KMS-11 (cell line): Measurements from ENCODE around the gene TBC1D30.

Experiments used
- H2AFZ ChIP-seq: fragments of 200-600 bp; sonication (generic); 2 replicates; pipeline ENCODE4 v1.6.1; 2016; ENCODE audit warnings: antibody characterized with exemption, mixed run types, low read depth
- H3K27ac ChIP-seq: fragments of 200-600 bp; sonication (generic); 2 replicates; pipeline ENCODE4 v1.6.1; 2016; ENCODE audit warnings: mild to moderate bottlenecking, mixed run types
- H3K27me3 ChIP-seq: fragments of 200-600 bp; sonication (generic); 2 replicates; pipeline ENCODE4 v1.6.1; 2017; ENCODE audit warnings: mild to moderate bottlenecking, low read depth, mixed run types, moderate library complexity; ENCODE audit not compliant: insufficient read depth
- H3K36me3 ChIP-seq: fragments of 200-600 bp; sonication (generic); 2 replicates; pipeline ENCODE4 v1.6.1; 2017; ENCODE audit warnings: mild to moderate bottlenecking, mixed run types; ENCODE audit not compliant: insufficient read depth
- H3K4me1 ChIP-seq: fragments of 200-600 bp; sonication (generic); 2 replicates; pipeline ENCODE4 v1.6.1; 2016; ENCODE audit warnings: mild to moderate bottlenecking, low read depth, mixed run types; ENCODE audit not compliant: poor library complexity, severe bottlenecking
- H3K4me2 ChIP-seq: fragments of 200-600 bp; sonication (generic); 2 replicates; pipeline ENCODE4 v1.7.0; 2016; ENCODE audit warnings: mild to moderate bottlenecking, mixed run types
- H3K4me3 ChIP-seq: fragments of 200-600 bp; sonication (generic); IDR thresholded peaks from 2 replicates; pipeline ENCODE4 v1.6.1; 2017; ENCODE audit warnings: low read depth, low read length, mixed read lengths; ENCODE audit not compliant: insufficient read depth
- H3K79me2 ChIP-seq: fragments of 200-600 bp; sonication (generic); 2 replicates; pipeline ENCODE4 v1.6.1; 2016; ENCODE audit warnings: low read depth, mixed run types; ENCODE audit not compliant: insufficient read depth
- H3K9ac ChIP-seq: fragments of 200-600 bp; sonication (generic); 2 replicates; pipeline ENCODE4 v1.6.1; 2016; ENCODE audit warnings: mild to moderate bottlenecking, mixed run types
- H4K20me1 ChIP-seq: fragments of 200-600 bp; sonication (generic); 2 replicates; pipeline ENCODE4 v1.6.1; 2016; ENCODE audit warnings: mild to moderate bottlenecking, mixed run types; ENCODE audit not compliant: insufficient read depth
- TF ChIP-seq, protein P1 (sequence below): fragments of 200-600 bp; sonication (generic); conservative IDR thresholded peaks from 2 replicates; pipeline ENCODE4 v1.6.1; 2017; ENCODE audit warnings: low read depth, mild to moderate bottlenecking, antibody characterized with exemption, low read length, moderate library complexity, mixed read lengths

Gene TBC1D30

DNA sequence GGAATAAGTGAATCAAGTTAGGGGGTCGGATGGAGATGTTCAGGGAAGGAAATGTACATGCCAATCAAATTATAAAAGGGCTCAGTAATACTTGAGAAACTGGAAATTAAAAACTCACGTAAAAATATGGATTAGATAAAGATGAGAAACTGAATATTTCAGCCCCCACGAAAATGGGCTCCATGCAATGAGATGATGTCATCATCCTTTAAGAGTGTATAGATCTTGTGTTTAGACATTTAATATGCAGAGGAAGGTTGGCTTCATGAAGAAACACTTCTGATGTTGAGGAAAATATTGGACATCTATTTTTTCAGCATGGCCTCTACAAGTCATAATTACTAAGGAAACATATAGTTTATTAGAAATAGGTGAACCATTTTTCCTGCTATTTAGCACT lies 9.5 kb downstream of the TBC1D30 start:
- no peak overlapping the region for H3K4me2 ChIP-seq
- H3K4me3 ChIP-seq, result no peak overlapping the region
- H2AFZ ChIP-seq, result no peak overlapping the region
- H3K36me3 ChIP-seq, result no peaks in the 10 kb centered on the region
- no peaks in the 10 kb centered on the region for H4K20me1 ChIP-seq
- H3K9ac ChIP-seq, result no peak overlapping the region
- TF ChIP-seq, protein P1, sequence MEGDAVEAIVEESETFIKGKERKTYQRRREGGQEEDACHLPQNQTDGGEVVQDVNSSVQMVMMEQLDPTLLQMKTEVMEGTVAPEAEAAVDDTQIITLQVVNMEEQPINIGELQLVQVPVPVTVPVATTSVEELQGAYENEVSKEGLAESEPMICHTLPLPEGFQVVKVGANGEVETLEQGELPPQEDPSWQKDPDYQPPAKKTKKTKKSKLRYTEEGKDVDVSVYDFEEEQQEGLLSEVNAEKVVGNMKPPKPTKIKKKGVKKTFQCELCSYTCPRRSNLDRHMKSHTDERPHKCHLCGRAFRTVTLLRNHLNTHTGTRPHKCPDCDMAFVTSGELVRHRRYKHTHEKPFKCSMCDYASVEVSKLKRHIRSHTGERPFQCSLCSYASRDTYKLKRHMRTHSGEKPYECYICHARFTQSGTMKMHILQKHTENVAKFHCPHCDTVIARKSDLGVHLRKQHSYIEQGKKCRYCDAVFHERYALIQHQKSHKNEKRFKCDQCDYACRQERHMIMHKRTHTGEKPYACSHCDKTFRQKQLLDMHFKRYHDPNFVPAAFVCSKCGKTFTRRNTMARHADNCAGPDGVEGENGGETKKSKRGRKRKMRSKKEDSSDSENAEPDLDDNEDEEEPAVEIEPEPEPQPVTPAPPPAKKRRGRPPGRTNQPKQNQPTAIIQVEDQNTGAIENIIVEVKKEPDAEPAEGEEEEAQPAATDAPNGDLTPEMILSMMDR, result no peak
- no peak overlapping the region for H3K27ac ChIP-seq
- no peaks in the 10 kb centered on the region for H3K79me2 ChIP-seq
- H3K27me3 ChIP-seq, result no peaks in the 10 kb centered on the region
- H3K4me1 ChIP-seq, result no peaks in the 10 kb centered on the region

DNA sequence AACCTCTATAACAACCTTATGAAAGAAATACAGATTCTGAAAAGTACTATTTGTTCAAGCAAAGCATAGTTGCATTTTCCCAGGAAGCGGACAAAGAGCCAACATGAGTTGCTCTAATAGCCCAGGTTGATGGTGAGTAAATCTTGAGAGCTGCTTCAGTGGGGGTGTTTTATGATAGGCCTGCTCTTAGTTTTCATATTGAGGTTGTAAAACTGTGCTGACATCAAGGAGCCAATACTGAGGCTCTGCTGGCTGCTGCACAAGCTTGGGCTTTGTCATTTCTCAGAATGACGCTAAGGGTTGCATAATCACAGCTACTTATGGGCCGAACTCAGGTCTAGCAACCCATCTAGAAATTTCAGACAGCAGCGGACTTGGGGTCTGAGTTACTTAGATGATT lies 11.5 kb downstream of the TBC1D30 start:
- Histone ChIP-seq H3K4me1 (no peaks in the 10 kb centered on the region), H3K9ac (no peak overlapping the region), H3K27me3 (no peaks in the 10 kb centered on the region), H3K4me3 (no peak overlapping the region), H3K36me3 (no peaks in the 10 kb centered on the region), H3K79me2 (no peaks in the 10 kb centered on the region), H2AFZ (no peak overlapping the region), H3K27ac (no peak overlapping the region), H4K20me1 (no peaks in the 10 kb centered on the region), H3K4me2 (no peak overlapping the region)
- TF ChIP-seq, protein P1, result no peak

DNA sequence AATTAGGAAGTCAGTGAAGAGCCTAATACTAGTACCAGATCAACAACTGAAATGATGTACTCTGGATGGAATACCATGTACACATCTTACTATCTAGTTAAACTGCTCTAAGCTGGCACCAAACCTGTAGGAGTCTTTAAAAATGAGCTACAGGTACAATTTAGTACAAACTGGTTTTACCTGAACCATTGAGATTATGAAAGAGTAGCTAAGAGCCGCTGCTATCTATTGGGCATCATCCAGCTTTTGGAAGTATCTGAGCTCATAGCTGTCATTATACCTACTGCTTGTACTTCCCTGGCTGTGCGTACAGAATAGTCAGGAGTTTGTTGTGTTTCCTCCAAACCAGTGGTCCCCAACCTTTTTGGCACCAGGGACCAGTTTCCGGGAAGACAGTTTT lies 12.4 kb downstream of the TBC1D30 start:
- TF ChIP-seq, protein P1, result no peak
- Histone ChIP-seq H3K36me3 (no peaks in the 10 kb centered on the region), H3K4me1 (no peaks in the 10 kb centered on the region), H3K27ac (no peak overlapping the region), H2AFZ (no peak overlapping the region), H3K79me2 (no peaks in the 10 kb centered on the region), H3K9ac (no peak overlapping the region), H4K20me1 (no peaks in the 10 kb centered on the region), H3K4me2 (no peak overlapping the region), H3K4me3 (no peak overlapping the region), H3K27me3 (no peaks in the 10 kb centered on the region)

DNA sequence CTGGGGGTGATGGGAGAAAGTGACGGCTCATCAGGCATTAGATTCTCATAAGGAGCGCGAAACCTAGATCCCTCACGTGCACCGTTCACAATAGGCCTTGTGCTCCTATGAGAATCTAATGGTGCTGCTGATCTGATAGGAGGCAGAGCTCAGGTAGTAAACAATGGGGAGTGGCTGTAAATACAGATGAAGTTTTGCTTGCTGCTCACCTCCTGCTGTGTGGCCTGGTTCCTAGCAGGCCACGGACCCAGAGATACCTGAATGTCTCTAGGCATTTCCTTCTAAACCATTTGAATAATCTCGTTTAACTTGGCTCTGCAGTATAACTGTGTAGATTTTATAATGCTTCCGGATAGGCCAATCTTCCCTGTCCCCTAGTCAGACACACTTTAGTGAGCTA lies 13.0 kb downstream of the TBC1D30 start:
- Histone ChIP-seq H2AFZ (no peak overlapping the region), H3K27ac (no peak overlapping the region), H3K4me1 (no peaks in the 10 kb centered on the region), H3K79me2 (no peaks in the 10 kb centered on the region), H3K27me3 (no peaks in the 10 kb centered on the region), H3K9ac (no peak overlapping the region), H3K36me3 (no peaks in the 10 kb centered on the region), H3K4me3 (no peak overlapping the region), H4K20me1 (no peaks in the 10 kb centered on the region), H3K4me2 (no peak overlapping the region)
- TF ChIP-seq, protein P1, result no peak

DNA sequence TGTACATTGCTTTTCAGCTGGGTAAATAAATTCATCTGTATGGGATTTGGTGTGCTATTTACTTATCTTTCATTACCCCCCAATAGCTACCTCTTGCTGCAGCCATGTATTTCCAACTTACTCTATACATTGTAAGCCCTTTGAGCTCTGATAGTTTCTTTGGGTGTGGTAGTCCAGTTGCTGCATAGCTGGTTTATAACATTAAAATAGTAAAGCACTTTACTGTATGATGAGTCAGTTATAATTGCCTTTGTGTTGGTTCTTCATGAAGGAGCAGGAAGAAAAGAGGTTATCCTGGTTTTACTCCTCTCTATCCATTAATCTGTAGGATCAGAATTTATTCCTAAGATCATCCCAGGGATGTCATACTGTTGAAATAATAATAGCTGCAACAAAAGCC lies 15.7 kb downstream of the TBC1D30 start:
- no peaks in the 10 kb centered on the region for H3K79me2 ChIP-seq
- H3K36me3 ChIP-seq, result no peaks in the 10 kb centered on the region
- TF ChIP-seq, protein P1, result no peak
- H3K27me3 ChIP-seq, result no peaks in the 10 kb centered on the region
- H4K20me1 ChIP-seq, result no peaks in the 10 kb centered on the region
- no peak overlapping the region for H3K4me3 ChIP-seq
- no peak overlapping the region for H3K9ac ChIP-seq
- H2AFZ ChIP-seq, result no peak overlapping the region
- H3K27ac ChIP-seq, result no peak overlapping the region
- H3K4me1 ChIP-seq, result no peaks in the 10 kb centered on the region
- H3K4me2 ChIP-seq, result no peak overlapping the region
